OCI-LY7 (cell line): Measurements from ENCODE around the gene SYNPO2.

Experiments
- CTCF ChIP-seq: fragments of 200-600 bp; sonication (generic); conservative IDR thresholded peaks from 2 replicates; pipeline ENCODE4 v1.5.1; 2014; ENCODE audit warnings: mild to moderate bottlenecking, antibody characterized with exemption, low read length, moderate library complexity, mixed read lengths
- EZH2phosphoT487 ChIP-seq: fragments of 200-600 bp; sonication (generic); IDR thresholded peaks from 2 replicates; pipeline ENCODE4 v1.6.1; 2018; ENCODE audit warnings: low read depth, borderline replicate concordance, mild to moderate bottlenecking, mixed run types, antibody characterized with exemption, low read length, moderate library complexity, mixed read lengths

- no peak for TF ChIP-seq CTCF
- TF ChIP-seq EZH2phosphoT487 = no peak
Measured at GRCh38 chr4:118983831-118984230, 95.2 kb downstream of the SYNPO2 start.
